OCI-LY7 (cell line): ENCODE measurements around the gene PWWP2B. TPM values are rescaled to one million over a fixed set of nuclear protein-coding genes. Genes with fewer than 3 reads are reported as not detected.

Experiments used
- BruUV-seq: library from RNA; stranded (reverse); fragments of 400-500 nt; replicated peaks from 2 replicates; lab custom pipeline; 2021; lab: Mats Ljungman, UMichigan
- CTCF ChIA-PET: fragments of 300-600 bp; sonication (Branson Sonifier 250); formaldehyde crosslinking; loops from one replicate; lab custom pipeline; 2022; ENCODE audit warnings: antibody characterized with exemption; ENCODE audit not compliant: unreplicated experiment; lab: Charles Lee
- POLR2A ChIA-PET: fragments of 300-600 bp; sonication (Branson Sonifier 250); formaldehyde crosslinking; loops from one replicate; lab custom pipeline; 2022; ENCODE audit warnings: antibody characterized with exemption; lab: Charles Lee
- DNase-seq: peaks from one replicate; pipeline ENCODE4 v3.0.0-alpha.2; 2015; ENCODE audit warnings: low spot score
- H2AFZ ChIP-seq: fragments of 200-600 bp; sonication (generic), shearing (Covaris generic); 2 replicates; pipeline ENCODE4 v1.6.1; 2014; ENCODE audit warnings: mild to moderate bottlenecking, antibody characterized with exemption, low read length, moderate library complexity
- H3K27ac ChIP-seq: fragments of 200-600 bp; sonication (generic); 2 replicates; pipeline ENCODE4 v1.5.1; 2014; ENCODE audit warnings: mixed run types, low read depth, mild to moderate bottlenecking, moderate library complexity, low read length, inconsistent platforms; ENCODE audit not compliant: poor library complexity, severe bottlenecking
- H3K36me3 ChIP-seq: fragments of 200-600 bp; sonication (generic); 2 replicates; pipeline ENCODE4 v1.6.1; 2014; ENCODE audit warnings: mild to moderate bottlenecking, antibody characterized with exemption, low read length, moderate library complexity, mixed read lengths; ENCODE audit not compliant: insufficient read depth
- H3K4me1 ChIP-seq: fragments of 200-600 bp; sonication (generic); 2 replicates; pipeline ENCODE4 v1.5.1; 2014; ENCODE audit warnings: mild to moderate bottlenecking, low read length; ENCODE audit not compliant: insufficient read depth, poor library complexity, severe bottlenecking
- H3K4me2 ChIP-seq: fragments of 200-600 bp; sonication (generic); 2 replicates; pipeline ENCODE4 v1.6.1; 2014; ENCODE audit warnings: mild to moderate bottlenecking, low read length
- H3K4me3 ChIP-seq: fragments of 200-600 bp; sonication (generic); 2 replicates; pipeline ENCODE4 v1.5.1; 2014; ENCODE audit warnings: mild to moderate bottlenecking, low read depth, low read length; ENCODE audit not compliant: poor library complexity, severe bottlenecking
- H3K79me2 ChIP-seq: fragments of 200-600 bp; sonication (generic); 2 replicates; pipeline ENCODE4 v1.6.1; 2016; ENCODE audit warnings: low read depth, mild to moderate bottlenecking, low read length, moderate library complexity, mixed read lengths; ENCODE audit not compliant: insufficient read depth
- H3K9me2 ChIP-seq: fragments of 200-600 bp; sonication (generic); 2 replicates; pipeline ENCODE4 v1.6.1; 2016; ENCODE audit warnings: mild to moderate bottlenecking, low read length, mixed read lengths; ENCODE audit not compliant: insufficient read depth
- H3K9me3 ChIP-seq: fragments of 200-600 bp; sonication (generic); 2 replicates; pipeline ENCODE4 v1.6.1; 2014; ENCODE audit warnings: mild to moderate bottlenecking, mixed run types, low read length, mixed read lengths
- H4K20me1 ChIP-seq: fragments of 200-600 bp; sonication (generic); 2 replicates; pipeline ENCODE4 v1.6.1; 2014; ENCODE audit warnings: mild to moderate bottlenecking, antibody characterized with exemption, low read length, moderate library complexity, mixed read lengths; ENCODE audit not compliant: insufficient read depth
- EZH2phosphoT487 ChIP-seq: fragments of 200-600 bp; sonication (generic); IDR thresholded peaks from 2 replicates; pipeline ENCODE4 v1.6.1; 2018; ENCODE audit warnings: low read depth, borderline replicate concordance, mild to moderate bottlenecking, mixed run types, antibody characterized with exemption, low read length, moderate library complexity, mixed read lengths
- intact Hi-C: fragments of 100-400 bp; cut with micrococcal nuclease; formaldehyde crosslinking; loops from one replicate; pipeline ENCODE4 v1.10.0; 2022; ENCODE audit not compliant: unreplicated experiment
- total RNA-seq, 2 experiments: library from RNA; depleted of rRNA in 1 of 2; stranded (reverse); fragments of >200 nt in 1 of 2; shearing (Covaris generic) in 1 of 2; gene quantifications; 2 replicates each; pipeline ENCODE4 v1.2.3, GENCODE V29; 2014 to 2022
- TF ChIP-seq, protein P1 (sequence below): fragments of 200-600 bp; sonication (generic); conservative IDR thresholded peaks from 2 replicates; pipeline ENCODE4 v1.5.1; 2014; ENCODE audit warnings: mild to moderate bottlenecking, antibody characterized with exemption, low read length, moderate library complexity, mixed read lengths

The PWWP2B gene
- total RNA-seq, 2 experiments from 2014 or later: 5.9 to 10.6 TPM

DNA sequence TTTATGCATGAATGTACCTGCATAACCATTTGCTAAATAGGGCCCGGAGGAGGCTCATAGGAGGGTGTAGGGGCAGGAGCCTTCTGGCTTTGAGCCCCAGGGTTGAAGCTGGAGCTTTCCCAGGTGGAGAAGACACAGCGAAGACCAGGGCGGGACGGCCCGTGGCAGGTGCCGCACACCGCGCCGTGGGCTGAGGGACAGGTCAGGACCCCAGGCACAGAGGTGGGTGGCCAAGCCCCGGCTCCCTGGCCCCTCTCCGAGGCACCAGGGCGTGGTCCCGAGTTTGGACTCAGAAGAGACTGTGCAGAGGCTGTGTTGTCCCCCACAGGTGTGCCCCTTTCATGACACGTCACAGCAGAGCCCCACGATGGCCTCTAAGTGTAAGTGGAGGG is 56.5 kb downstream of the PWWP2B start:
- intact Hi-C loops: loop anchor here (1.0 to 10.0 kb wide), 2 partner anchors 65 to 229 kb away; no protein-coding TSS in a partner anchor
- BruUV-seq: no TSS peak
- H3K4me2 ChIP-seq: peak overlapping the region; percentile 61
- peaks cover 20% of the 10 kb centered on the region for H3K4me1 ChIP-seq
- DNase-seq: no peak
- TF ChIP-seq EZH2phosphoT487: no peak
- TF ChIP-seq, protein P1, sequence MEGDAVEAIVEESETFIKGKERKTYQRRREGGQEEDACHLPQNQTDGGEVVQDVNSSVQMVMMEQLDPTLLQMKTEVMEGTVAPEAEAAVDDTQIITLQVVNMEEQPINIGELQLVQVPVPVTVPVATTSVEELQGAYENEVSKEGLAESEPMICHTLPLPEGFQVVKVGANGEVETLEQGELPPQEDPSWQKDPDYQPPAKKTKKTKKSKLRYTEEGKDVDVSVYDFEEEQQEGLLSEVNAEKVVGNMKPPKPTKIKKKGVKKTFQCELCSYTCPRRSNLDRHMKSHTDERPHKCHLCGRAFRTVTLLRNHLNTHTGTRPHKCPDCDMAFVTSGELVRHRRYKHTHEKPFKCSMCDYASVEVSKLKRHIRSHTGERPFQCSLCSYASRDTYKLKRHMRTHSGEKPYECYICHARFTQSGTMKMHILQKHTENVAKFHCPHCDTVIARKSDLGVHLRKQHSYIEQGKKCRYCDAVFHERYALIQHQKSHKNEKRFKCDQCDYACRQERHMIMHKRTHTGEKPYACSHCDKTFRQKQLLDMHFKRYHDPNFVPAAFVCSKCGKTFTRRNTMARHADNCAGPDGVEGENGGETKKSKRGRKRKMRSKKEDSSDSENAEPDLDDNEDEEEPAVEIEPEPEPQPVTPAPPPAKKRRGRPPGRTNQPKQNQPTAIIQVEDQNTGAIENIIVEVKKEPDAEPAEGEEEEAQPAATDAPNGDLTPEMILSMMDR: 0 out of 2 replicates have a peak, but pooled peaks have one; percentile 10
- H3K36me3 ChIP-seq: no peaks in the 10 kb centered on the region
- H4K20me1 ChIP-seq: no peaks in the 10 kb centered on the region
- H2AFZ ChIP-seq: peak overlapping the region; percentile 5; the same call in 1 of the 2 replicates
- no peaks in the 10 kb centered on the region for H3K79me2 ChIP-seq
- CTCF ChIA-PET: no interaction called here
- no peaks in the 10 kb centered on the region for H3K9me3 ChIP-seq
- H3K9me2 ChIP-seq: no peaks in the 10 kb centered on the region
- POLR2A ChIA-PET: no interaction called here
- no peak overlapping the region for H3K4me3 ChIP-seq
- no peak overlapping the region for H3K27ac ChIP-seq

DNA sequence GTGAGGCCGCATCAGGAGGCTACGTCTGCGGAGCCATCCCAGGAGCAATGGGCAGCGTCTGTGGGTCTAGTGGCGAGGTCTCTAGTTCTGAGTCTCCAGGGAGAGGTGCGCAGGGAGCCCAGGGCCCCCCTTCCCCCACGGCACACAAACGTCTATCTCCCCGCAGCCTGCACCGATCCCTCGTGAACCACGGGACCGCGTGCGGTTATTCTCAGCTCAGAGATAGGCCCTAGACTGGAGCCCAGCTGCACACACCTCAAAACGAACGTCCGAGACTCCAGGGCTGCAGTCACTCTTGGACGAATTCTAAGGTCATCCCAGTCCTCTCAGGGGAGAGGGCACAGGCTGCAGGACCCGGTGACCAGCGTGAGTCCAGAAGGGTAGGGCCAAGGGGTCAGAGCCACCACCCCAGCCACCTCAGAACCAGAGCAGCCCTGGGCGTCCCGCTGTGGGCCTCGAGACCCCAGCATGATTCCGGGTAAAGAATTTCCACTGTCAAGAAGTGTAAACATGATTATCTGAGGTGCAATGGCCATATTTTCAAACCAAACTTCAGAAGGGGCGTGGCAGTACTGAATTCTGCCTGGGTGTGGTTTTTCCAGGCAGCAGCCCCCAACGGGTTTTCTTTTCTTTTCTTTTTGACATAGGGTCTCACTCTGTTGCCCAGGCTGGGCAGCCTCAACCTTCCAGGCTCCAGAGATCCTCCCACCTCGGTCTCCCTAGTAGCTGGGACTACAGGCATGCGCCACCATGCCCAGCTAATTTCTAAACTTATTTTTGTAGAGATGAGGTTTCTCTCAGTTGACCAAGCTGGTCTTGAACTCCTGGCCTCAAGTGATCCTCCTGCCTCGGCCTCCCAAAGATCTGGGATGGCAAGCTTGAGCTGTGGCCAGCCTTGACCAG is 57.5 kb downstream of the PWWP2B start:
- Histone ChIP-seq H3K36me3 (no peaks in the 10 kb centered on the region), H3K27ac (no peak overlapping the region), H3K4me2 (no peak overlapping the region), H3K9me3 (no peaks in the 10 kb centered on the region), H3K4me3 (no peak overlapping the region), H3K79me2 (no peaks in the 10 kb centered on the region), H3K9me2 (no peaks in the 10 kb centered on the region), H4K20me1 (no peaks in the 10 kb centered on the region), H2AFZ (no peak overlapping the region), H3K4me1 (peaks cover 17% of the 10 kb centered on the region)
- TF ChIP-seq, protein P1: no peak
- TF ChIP-seq EZH2phosphoT487: no peak
- BruUV-seq: no TSS peak
- intact Hi-C loops: loop anchor here (5.0 to 10.0 kb wide), 3 partner anchors 83 to 230 kb away; partner anchors contain the start of gene INPP5A
- DNase-seq: no peak
- POLR2A ChIA-PET: interaction anchor here (0.6 kb wide), 1 partner anchor 450 kb away, joined by 4 read pairs; no protein-coding TSS in a partner anchor
- CTCF ChIA-PET: no interaction called here
